ENCODE data around the gene TM2D1.
"Not testable (repeated sequence)": the region's sequence is repeated elsewhere in the genome, so short reads cannot be mapped to it uniquely, and the experiment has no call there.

TM2D1 gene

GRCh38 chr1:61711969-61712368, 13.0 kb downstream of the TM2D1 start:
- FAIRE-seq: no peak

GRCh38 chr1:61711257-61711656, 13.7 kb downstream of the TM2D1 start:
- not testable (repeated sequence) for FAIRE-seq

GRCh38 chr1:61709908-61710289, 15.0 kb downstream of the TM2D1 start:
- no peak for FAIRE-seq

- no peak for FAIRE-seq
These were observed 15.7 kb downstream of the TM2D1 start for GRCh38 chr1:61708953-61709907.

- FAIRE-seq: no peak
These were observed 24.8 kb downstream of the TM2D1 start for GRCh38 chr1:61699911-61700851.

- FAIRE-seq: no peak
These were observed 32.7 kb downstream of the TM2D1 start for GRCh38 chr1:61692155-61692800.

- FAIRE-seq: no peak
These were observed 37.0 kb downstream of the TM2D1 start for GRCh38 chr1:61687901-61688300.

- FAIRE-seq: no peak
These were observed 42.0 kb downstream of the TM2D1 start for GRCh38 chr1:61682891-61683290.

- no peak for FAIRE-seq
These were observed 44.4 kb downstream of the TM2D1 start for GRCh38 chr1:61680500-61680899.

GRCh38 chr1:61676881-61677280, 48.1 kb downstream of the TM2D1 start:
- not testable (repeated sequence) for FAIRE-seq

GRCh38 chr1:61674221-61674620, 50.7 kb downstream of the TM2D1 start:
- no peak for FAIRE-seq

GRCh38 chr1:61672376-61672775, 52.6 kb downstream of the TM2D1 start:
- no peak for FAIRE-seq

GRCh38 chr1:61670445-61670844, 54.5 kb downstream of the TM2D1 start:
- FAIRE-seq: no peak

- no peak for FAIRE-seq
These were observed 54.9 kb downstream of the TM2D1 start for GRCh38 chr1:61670016-61670415.

- no peak for FAIRE-seq
These were observed 65.9 kb downstream of the TM2D1 start for GRCh38 chr1:61659061-61659460.

GRCh38 chr1:61655453-61655852, 69.5 kb downstream of the TM2D1 start:
- no peak for FAIRE-seq

- no peak for FAIRE-seq
These were observed 70.9 kb downstream of the TM2D1 start for GRCh38 chr1:61654067-61654466.

GRCh38 chr1:61648983-61649742, 75.8 kb downstream of the TM2D1 start:
- no peak for FAIRE-seq

GRCh38 chr1:61647142-61647541, 77.8 kb downstream of the TM2D1 start:
- no peak for FAIRE-seq

- FAIRE-seq: no peak
These were observed 79.5 kb downstream of the TM2D1 start for GRCh38 chr1:61645476-61645875.

GRCh38 chr1:61644303-61644702, 80.6 kb downstream of the TM2D1 start:
- FAIRE-seq: no peak
